Neutrophil (primary cell): ENCODE measurements around the gene CD209.

Source experiments
- H3K27ac ChIP-seq: fragments of 200-600 bp; sonication (generic); 2 replicates; pipeline ENCODE4 v1.5.1; 2016; ENCODE audit warnings: mild to moderate bottlenecking, moderate library complexity
- H3K27me3 ChIP-seq: fragments of 200-600 bp; sonication (generic); 2 replicates; pipeline ENCODE4 v1.6.0; 2016; ENCODE audit warnings: mild to moderate bottlenecking
- H3K36me3 ChIP-seq: fragments of 200-600 bp; sonication (generic); 2 replicates; pipeline ENCODE4 v1.5.1; 2017
- H3K4me1 ChIP-seq, 2 experiments: fragments of 200-600 bp in 1 of 2; sonication (generic) in 1 of 2; 1 replicate in 1 of 2; 2 replicates in 1 of 2; pipeline versions ENCODE4 v1.5.1 to v1.6.1; 2013 to 2016; ENCODE audit warnings: low read depth in 1 of 2, low read length in 1 of 2, mild to moderate bottlenecking in 1 of 2, moderate library complexity in 1 of 2; ENCODE audit not compliant: control insufficient read depth in 1 of 2, insufficient read depth in 1 of 2
- H3K4me3 ChIP-seq, 2 experiments: fragments of 200-600 bp in 1 of 2; sonication (generic) in 1 of 2; 1 replicate in 1 of 2; 2 replicates in 1 of 2; pipeline ENCODE4 v1.5.1; 2013 to 2016; ENCODE audit warnings: low read depth in 1 of 2, low read length in 1 of 2, mild to moderate bottlenecking in 1 of 2, moderate library complexity in 1 of 2
- H3K9me3 ChIP-seq: fragments of 200-600 bp; sonication (generic); 2 replicates; pipeline ENCODE4 v1.5.1; 2016
- TF ChIP-seq, protein P1 (sequence below): fragments of 200-600 bp; sonication (generic); IDR thresholded peaks from 2 replicates; pipeline ENCODE4 v1.5.1; 2016; ENCODE audit warnings: antibody characterized with exemption

The CD209 gene

GRCh38 chr19:7690779-7691258, 56.5 kb downstream of the CD209 start:
- H3K27ac ChIP-seq: no peak overlapping the region
- peaks cover 0 to 4% of the 10 kb centered on the region in 2 experiments for H3K4me1 ChIP-seq
- H3K9me3 ChIP-seq: no peaks in the 10 kb centered on the region
- H3K36me3 ChIP-seq: peaks cover 2% of the 10 kb centered on the region
- TF ChIP-seq, protein P1, sequence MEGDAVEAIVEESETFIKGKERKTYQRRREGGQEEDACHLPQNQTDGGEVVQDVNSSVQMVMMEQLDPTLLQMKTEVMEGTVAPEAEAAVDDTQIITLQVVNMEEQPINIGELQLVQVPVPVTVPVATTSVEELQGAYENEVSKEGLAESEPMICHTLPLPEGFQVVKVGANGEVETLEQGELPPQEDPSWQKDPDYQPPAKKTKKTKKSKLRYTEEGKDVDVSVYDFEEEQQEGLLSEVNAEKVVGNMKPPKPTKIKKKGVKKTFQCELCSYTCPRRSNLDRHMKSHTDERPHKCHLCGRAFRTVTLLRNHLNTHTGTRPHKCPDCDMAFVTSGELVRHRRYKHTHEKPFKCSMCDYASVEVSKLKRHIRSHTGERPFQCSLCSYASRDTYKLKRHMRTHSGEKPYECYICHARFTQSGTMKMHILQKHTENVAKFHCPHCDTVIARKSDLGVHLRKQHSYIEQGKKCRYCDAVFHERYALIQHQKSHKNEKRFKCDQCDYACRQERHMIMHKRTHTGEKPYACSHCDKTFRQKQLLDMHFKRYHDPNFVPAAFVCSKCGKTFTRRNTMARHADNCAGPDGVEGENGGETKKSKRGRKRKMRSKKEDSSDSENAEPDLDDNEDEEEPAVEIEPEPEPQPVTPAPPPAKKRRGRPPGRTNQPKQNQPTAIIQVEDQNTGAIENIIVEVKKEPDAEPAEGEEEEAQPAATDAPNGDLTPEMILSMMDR: no peak
- no peak overlapping the region for H3K4me3 ChIP-seq
- H3K27me3 ChIP-seq: peaks cover 5% of the 10 kb centered on the region
